ENCODE measurements around the gene TMEM175. TPM values are rescaled to one million over a fixed set of nuclear protein-coding genes. Genes with fewer than 3 reads are reported as not detected.
A peak's percentile ranks its signal among the peaks of the same experiment; 100 is the strongest.

The TMEM175 gene
- total RNA-seq, 1 donor from 2014 or later = 30.6 TPM

- Mint-ChIP-seq H3K36me3 (ENCODE audit: insufficient read depth) (peaks cover 4% of the 10 kb centered on the region), H3K27me3 (no peaks in the 10 kb centered on the region), H3K27ac (peak overlapping the region; percentile 4), H3K9me3 (ENCODE audit: low read depth) (no peaks in the 10 kb centered on the region), H3K4me1 (ENCODE audit: low read depth) (no peaks in the 10 kb centered on the region), H3K4me3 (ENCODE audit: low read depth) (no peak overlapping the region)
- DNase-seq (ENCODE audit: low spot score, unreplicated experiment) = no peak
- TF ChIP-seq CTCF (IDR thresholded peaks at IDR 0.05; ENCODE audit: unreplicated experiment) = no peak
These were observed 33.2 kb upstream of the TMEM175 start for GRCh38 chr4:898869-899555.

- Mint-ChIP-seq H3K4me1 (ENCODE audit: low read depth) (no peaks in the 10 kb centered on the region), H3K27ac (no peak overlapping the region), H3K27me3 (no peaks in the 10 kb centered on the region), H3K4me3 (ENCODE audit: low read depth) (no peak overlapping the region), H3K36me3 (ENCODE audit: insufficient read depth) (peaks cover 4% of the 10 kb centered on the region), H3K9me3 (ENCODE audit: low read depth) (no peaks in the 10 kb centered on the region)
- DNase-seq (ENCODE audit: low spot score, unreplicated experiment) = no peak
- TF ChIP-seq CTCF (IDR thresholded peaks at IDR 0.05; ENCODE audit: unreplicated experiment) = no peak
These were observed 32.7 kb upstream of the TMEM175 start for GRCh38 chr4:899556-899906.

GRCh38 chr4:900073-900472 is 32.2 kb upstream of the TMEM175 start:
- no peaks in the 10 kb centered on the region for H3K9me3 Mint-ChIP-seq (ENCODE audit: low read depth)
- DNase-seq (ENCODE audit: low spot score, unreplicated experiment) = no peak
- no peak overlapping the region for H3K4me3 Mint-ChIP-seq (ENCODE audit: low read depth)
- peaks cover 4% of the 10 kb centered on the region for H3K36me3 Mint-ChIP-seq (ENCODE audit: insufficient read depth)
- no peak overlapping the region for H3K27ac Mint-ChIP-seq
- no peaks in the 10 kb centered on the region for H3K4me1 Mint-ChIP-seq (ENCODE audit: low read depth)
- TF ChIP-seq CTCF (IDR thresholded peaks at IDR 0.05; ENCODE audit: unreplicated experiment) = no peak
- H3K27me3 Mint-ChIP-seq = no peaks in the 10 kb centered on the region

- no peak overlapping the region for H3K4me3 Mint-ChIP-seq (ENCODE audit: low read depth)
- TF ChIP-seq CTCF (IDR thresholded peaks at IDR 0.05; ENCODE audit: unreplicated experiment) = no peak
- no peaks in the 10 kb centered on the region for H3K4me1 Mint-ChIP-seq (ENCODE audit: low read depth)
- DNase-seq (ENCODE audit: low spot score, unreplicated experiment) = no peak
- no peaks in the 10 kb centered on the region for H3K9me3 Mint-ChIP-seq (ENCODE audit: low read depth)
- peaks cover 4% of the 10 kb centered on the region for H3K36me3 Mint-ChIP-seq (ENCODE audit: insufficient read depth)
- H3K27ac Mint-ChIP-seq = peak overlapping the region; percentile 45
- H3K27me3 Mint-ChIP-seq = no peaks in the 10 kb centered on the region
These were observed 31.5 kb upstream of the TMEM175 start for GRCh38 chr4:900721-901120.

GRCh38 chr4:901192-901910 is 30.9 kb upstream of the TMEM175 start:
- H3K4me1 Mint-ChIP-seq (ENCODE audit: low read depth) = no peaks in the 10 kb centered on the region
- H3K9me3 Mint-ChIP-seq (ENCODE audit: low read depth) = no peaks in the 10 kb centered on the region
- DNase-seq (ENCODE audit: low spot score, unreplicated experiment) = no peak
- TF ChIP-seq CTCF (IDR thresholded peaks at IDR 0.05; ENCODE audit: unreplicated experiment) = no peak
- H3K27ac Mint-ChIP-seq = no peak overlapping the region
- peaks cover 5% of the 10 kb centered on the region for H3K36me3 Mint-ChIP-seq (ENCODE audit: insufficient read depth)
- H3K4me3 Mint-ChIP-seq (ENCODE audit: low read depth) = no peak overlapping the region
- no peaks in the 10 kb centered on the region for H3K27me3 Mint-ChIP-seq

Data from progenitor cell of endocrine pancreas (in vitro differentiated cells).